HG02943 (cell line): ENCODE data around the gene TFDP1.

Experiments used
- ATAC-seq: cut with Tn5 transposase; IDR thresholded peaks from one replicate; pipeline ENCODE4 v1.9.1; 2021; ENCODE audit warnings: mild to moderate bottlenecking, low read depth, moderate library complexity; ENCODE audit not compliant: unreplicated experiment

The TFDP1 gene

DNA sequence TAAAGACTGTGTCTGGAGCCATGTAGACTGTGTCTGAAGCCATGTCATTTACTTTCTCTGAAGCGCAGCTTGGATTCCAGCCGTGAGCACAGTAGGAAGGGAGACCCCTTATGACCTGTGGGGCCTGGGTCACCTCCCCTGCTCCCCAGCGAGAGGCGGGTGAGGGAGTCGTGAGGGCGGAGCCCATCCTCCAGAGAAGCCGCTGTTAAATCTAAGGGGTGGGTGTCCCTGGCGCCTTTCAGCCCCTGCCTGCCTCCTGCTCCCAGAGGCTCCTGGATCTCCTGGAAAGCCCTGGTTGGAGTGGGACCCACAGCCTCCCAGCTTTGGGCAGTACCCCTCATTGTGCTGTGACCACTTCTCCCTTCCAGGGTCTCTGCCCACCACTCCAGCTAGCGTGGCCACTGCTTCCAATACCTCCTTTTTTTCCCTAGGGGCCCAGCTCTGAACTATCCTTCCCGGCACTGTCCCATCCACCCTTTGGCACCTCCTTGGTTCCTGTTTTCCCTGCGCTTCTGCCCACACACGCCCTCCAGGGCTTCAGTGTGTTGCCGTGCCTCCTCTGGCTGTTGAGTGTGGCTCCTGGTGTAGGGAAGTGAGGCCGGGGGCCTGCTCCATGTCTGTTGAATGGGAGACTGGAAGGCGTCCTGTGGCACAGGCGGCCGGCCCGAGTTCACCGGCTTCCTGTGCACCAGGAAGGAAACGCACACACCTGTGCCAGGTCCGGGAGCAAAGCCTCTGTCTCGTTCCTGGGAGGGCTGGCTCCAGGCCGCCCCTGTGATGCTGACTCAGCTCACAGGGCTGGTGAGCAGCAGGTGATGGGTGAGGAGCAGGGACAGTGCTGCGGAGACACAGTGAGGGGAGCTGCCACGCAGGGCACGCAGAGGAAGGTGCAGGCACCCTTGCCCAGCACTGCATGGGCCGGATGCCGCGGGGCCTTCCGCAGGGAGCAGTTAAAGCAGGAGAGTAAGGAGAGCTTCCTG, 44.0 kb downstream of the TFDP1 start:
- no peak for ATAC-seq

DNA sequence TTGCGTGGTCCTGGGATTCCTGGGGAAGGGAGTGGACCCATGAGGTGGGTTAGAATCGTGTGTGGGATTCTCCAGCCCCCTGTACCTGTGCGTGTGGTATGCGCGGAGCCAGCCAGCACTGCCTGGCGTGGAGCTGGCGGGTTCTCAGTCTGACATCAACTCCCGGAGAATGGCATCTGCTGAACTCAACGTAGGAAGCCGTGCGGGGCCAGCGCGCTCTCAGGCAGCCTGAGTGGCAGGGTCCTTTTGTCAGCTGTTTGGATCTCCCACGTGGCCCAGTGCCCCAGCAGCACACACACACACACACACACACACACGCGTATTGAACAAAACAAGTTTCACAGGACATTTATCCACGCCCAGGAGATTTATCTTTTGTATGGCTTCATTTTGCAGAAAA, 45.3 kb downstream of the TFDP1 start:
- no peak for ATAC-seq

DNA sequence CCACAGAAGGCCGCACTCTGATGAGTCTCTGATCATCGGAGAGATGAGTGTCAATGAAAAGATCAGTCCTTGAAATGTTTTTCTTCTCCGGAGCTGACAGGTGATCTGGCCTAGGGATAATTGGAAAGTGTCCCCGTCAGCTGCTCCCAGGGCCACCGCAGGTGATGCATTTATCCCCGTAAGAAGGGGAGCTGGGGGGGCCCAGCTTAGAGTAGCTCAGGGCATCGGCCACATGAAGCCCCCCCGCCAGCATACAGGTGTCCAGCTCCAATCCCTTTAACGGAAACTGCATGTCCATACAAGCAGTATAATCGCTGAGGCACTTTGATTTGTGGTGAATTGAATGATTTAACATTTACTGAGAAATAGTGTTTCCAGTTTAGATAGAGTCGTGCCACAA, 45.7 kb downstream of the TFDP1 start:
- no peak for ATAC-seq

- no peak for ATAC-seq
Observed at GRCh38 chr13:113630804-113631203, 46.3 kb downstream of the TFDP1 start.

DNA sequence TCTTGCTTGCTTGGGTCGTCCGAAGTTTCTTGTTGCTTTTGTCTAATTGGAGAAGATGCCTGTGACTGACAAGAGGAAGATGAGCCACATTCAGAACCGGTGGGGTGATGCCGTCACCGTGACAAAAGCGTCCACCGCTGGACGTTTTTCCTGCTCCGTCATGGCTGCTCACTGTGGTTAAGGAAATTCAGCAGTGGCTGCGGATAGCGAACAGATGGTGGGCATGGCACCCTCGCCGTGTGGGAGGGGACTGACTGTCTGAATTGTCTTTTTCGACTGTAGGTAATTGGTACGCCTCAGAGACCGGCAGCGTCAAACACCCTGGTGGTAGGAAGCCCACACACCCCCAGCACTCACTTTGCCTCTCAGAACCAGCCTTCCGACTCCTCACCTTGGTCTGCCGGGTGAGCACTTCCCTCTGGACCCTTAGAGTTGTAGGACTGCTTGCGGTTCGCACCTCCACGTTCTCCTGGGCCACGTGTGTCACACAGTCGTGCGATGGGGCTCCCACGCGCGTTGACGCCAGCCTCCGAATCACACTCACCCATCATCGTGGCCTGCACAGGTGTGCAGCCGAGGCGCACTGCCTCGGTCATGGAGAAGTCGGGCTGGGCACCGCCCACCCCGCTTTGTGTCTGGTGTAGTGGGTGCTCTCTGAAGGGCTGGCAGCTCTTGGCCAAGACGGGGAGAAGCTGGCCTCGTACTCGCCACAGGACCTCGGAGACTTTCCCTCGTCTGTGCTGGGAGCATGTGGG, 47.0 kb downstream of the TFDP1 start:
- ATAC-seq: no peak

GRCh38 chr13:113632706-113633484, 48.3 kb downstream of the TFDP1 start:
- ATAC-seq: no peak

- no peak for ATAC-seq
Observed at GRCh38 chr13:113633485-113633873, 48.9 kb downstream of the TFDP1 start.

DNA sequence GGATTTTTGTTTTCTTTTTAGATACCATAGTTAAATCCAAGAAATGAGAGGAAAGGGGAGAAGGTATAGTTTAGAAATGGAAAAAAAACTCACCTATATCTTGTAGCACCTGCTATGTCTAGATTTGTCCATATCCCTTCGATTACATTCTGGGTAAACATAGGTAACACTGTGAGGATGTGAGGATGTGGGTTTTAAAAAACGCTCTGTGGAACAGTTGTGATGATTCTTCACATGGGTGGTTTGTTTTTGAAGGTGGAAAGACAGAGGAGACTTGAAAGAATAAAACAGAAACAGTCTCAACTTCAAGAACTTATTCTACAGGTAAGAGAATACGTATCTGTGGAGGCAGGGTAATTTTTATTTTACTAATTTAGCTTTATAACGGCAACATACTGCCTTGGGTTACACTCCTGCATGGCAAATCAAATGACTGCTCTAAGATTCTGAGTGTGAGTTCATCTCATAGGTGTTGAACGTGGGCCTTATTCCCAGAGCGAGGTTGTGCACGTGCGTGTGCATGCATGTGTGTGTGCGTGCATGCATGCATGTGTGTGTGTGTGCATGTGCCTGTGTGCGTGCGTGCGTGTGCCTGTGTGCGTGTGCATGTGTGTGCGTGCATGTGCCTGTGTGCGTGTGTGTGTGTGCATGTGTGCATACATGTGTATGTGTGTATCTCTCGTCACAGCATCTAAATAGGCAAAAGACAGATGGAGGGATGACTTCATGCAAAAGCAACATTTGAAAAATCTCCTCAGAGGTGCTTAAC, 49.9 kb downstream of the TFDP1 start:
- ATAC-seq: no peak

DNA sequence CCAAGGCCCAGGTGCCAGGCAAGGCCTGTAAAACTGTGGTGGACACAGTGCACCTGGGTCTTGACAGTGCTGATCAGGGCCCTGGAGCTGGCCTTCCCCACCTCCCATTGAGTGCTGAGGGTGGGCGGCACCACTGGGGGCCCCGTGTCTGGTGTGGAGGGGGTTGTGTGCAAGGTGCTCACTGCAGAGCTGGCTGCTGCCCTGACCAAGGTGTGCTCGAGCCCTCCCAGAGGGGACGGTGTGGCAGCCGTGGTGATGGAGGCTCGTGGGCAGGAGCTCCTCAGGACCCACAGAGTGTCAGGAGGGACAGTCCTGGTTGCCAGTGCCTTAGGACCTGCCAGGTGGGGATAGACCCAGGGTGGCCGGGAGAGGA, 50.5 kb downstream of the TFDP1 start:
- no peak for ATAC-seq

DNA sequence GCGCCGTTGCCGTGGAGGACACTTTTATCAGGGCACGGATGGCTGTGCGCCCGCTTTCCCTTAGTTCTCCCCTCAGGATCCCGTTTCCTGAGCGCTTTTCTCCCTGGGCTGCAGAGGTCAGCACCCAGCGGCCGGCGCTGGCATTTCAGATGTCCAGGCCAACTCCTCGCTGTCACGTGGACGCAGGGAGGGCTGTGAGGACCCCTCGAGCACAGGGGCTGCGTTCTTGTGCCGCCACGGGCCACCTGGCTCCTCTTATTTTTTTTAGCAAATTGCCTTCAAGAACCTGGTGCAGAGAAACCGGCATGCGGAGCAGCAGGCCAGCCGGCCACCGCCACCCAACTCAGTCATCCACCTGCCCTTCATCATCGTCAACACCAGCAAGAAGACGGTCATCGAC, 51.2 kb downstream of the TFDP1 start:
- no peak for ATAC-seq

- no peak for ATAC-seq
Observed at GRCh38 chr13:113636266-113636963, 51.9 kb downstream of the TFDP1 start.

- ATAC-seq: no peak
Observed at GRCh38 chr13:113637262-113638160, 53.0 kb downstream of the TFDP1 start.

DNA sequence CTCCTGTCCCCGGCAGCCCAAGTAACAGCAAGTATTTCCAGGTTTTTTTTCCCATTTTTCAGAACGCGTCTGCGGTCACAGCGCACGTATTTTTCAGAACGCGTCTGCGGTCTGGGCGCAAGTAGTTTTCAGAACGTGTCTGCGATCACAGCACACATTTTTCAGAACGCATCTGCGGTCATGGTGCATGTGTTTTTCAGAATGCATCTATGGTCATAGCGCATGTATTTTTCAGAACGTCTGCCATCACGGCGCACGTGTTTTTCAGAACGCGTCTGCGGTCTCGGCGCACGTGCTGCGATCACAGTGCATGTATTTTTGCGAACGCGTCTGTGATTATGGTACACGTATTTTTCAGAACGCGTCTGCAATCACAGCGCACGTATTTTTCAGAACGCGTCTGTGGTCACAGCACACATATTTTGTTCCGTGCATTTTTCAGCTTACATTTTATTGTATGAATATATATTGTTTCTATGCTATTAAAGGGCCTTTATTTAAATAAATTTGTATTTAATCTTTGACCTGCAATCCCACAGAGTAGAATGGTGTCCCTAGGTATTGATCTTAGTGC, 53.7 kb downstream of the TFDP1 start:
- ATAC-seq: no peak

DNA sequence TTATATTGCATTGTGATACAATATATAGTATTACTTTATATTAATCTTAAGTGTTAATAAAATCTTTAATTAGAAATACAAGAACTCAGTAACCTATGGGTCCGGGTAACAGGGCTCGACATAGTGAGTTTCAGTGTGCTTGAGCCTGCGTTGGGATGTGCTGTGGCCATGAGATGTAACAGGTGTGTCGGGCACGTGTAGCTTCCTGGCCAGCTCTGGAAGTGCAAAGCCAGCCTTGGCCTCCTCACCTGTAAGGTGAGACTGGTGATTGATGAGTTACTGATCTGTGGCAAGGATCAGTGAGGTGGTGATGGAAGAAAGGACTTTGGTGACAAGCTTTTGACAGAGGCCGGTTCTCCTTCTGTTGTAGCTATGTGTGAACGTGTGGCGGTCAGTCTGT, 54.3 kb downstream of the TFDP1 start:
- ATAC-seq: no peak

DNA sequence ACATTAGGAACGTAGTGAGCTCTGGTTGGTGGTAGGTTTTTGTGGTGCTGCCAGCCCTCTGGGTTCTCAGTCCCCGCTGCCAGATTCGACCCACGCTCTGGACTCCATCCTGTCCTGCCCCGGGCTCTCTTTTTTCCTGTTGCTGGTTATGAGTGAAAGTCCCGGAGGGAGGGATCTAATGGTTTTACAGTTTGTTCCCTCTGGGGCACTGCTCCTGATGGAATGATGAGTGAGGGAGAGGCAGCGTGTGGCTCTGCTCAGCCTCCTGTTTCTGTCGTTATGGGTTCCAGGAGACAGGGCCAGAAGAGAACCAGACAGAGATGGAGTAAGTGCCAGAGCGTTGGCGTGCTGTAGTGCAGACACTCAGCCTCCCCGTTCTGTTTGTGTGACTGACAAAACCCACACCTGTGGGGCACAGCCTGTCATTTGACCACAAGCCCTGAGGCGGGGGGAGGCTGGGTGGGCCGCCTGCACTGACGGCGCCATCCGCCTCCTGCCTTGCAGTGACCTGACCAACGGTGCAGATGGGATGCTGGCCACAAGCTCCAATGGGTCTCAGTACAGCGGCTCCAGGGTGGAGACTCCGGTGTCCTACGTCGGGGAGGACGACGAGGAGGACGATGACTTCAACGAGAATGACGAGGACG, 55.2 kb downstream of the TFDP1 start:
- ATAC-seq: no peak

GRCh38 chr13:113641426-113641825, 56.9 kb downstream of the TFDP1 start:
- ATAC-seq: no peak

DNA sequence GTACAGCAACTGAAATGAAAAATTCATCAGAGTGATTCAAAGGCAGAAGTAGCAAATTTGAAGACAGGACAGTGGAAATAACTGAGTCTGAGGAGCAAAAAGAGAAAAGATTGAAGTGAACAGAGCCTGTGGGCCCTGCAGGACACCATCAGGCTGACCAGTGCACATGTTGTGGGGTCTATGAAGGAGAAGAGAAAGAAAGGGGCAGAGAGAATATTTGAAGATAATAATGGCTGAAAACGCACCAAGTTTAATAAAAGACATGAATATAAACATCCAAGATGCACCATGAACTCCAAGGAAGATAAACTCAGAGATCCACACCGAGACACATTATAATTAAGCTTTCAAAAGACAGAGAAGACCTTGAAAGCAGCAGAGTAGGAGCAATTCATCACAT, 58.0 kb downstream of the TFDP1 start:
- ATAC-seq: no peak

DNA sequence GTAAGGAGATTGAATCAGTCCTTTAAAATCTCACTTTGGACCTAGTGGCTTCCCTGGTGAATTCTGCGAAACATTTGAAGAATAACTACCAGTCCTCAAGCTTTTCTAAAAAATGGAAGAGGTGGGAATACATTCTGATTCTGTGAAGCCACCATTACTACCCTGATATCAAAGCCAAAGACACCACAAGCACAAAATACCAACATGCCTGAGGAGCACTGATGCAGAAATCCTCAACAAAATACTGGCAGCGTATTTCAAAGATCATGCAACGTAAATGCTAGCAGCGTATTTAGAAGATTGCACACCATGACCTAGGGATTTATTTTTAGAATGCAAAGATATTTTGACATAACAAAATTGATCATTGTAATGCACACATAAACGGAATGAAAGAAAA, 59.0 kb downstream of the TFDP1 start:
- ATAC-seq: no peak
